Measurements from ENCODE around the gene NID1. TPM values are rescaled to one million over a fixed set of nuclear protein-coding genes. Genes with fewer than 3 reads are reported as not detected.

The NID1 gene
- total RNA-seq, 4 donors from 2014 or later, result 27.8 to 91.8 (median 69.4) TPM

DNA sequence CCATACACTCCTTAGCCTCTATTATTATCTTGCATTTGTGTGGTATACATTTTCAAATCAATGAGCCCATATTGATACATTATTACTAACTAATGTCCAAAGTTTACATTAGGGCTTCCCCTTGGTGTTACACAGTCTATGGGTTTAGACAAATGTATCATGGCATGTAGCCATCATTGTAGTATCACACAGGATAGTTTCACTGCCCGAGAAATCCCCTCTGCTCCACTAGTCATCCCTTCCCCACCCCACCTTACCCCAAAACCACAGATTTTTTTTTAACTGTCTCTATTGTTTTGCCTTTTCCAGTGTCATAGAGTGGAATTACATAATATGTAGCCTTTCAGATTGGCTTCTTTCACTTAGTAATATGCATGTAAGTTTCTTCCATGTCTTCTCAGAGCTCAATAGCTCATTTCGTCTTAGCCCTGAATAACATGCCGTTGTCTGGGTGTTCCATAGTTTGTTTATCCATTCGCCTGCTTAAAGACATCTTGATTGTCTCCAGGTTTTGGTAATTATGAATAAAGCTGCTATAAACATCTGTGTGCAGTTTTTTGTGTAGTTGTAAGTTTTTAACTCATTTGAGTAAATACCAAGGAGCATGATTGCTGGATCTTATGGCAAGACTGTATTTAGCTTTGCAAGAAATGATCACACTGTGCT is 111.8 kb downstream of the NID1 start:
- H3K36me3 ChIP-seq, result no peaks in the 10 kb centered on the region
- H3K9me3 ChIP-seq, result no peaks in the 10 kb centered on the region
- no peaks in the 10 kb centered on the region for H3K4me1 ChIP-seq
- TF ChIP-seq, protein P1, sequence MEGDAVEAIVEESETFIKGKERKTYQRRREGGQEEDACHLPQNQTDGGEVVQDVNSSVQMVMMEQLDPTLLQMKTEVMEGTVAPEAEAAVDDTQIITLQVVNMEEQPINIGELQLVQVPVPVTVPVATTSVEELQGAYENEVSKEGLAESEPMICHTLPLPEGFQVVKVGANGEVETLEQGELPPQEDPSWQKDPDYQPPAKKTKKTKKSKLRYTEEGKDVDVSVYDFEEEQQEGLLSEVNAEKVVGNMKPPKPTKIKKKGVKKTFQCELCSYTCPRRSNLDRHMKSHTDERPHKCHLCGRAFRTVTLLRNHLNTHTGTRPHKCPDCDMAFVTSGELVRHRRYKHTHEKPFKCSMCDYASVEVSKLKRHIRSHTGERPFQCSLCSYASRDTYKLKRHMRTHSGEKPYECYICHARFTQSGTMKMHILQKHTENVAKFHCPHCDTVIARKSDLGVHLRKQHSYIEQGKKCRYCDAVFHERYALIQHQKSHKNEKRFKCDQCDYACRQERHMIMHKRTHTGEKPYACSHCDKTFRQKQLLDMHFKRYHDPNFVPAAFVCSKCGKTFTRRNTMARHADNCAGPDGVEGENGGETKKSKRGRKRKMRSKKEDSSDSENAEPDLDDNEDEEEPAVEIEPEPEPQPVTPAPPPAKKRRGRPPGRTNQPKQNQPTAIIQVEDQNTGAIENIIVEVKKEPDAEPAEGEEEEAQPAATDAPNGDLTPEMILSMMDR (IDR thresholded peaks at IDR 0.05), result no peak
- no peak for TF ChIP-seq POLR2A (IDR thresholded peaks at IDR 0.05)
- 88 to 93% methylated on average over 4 of the region's 4 CpGs for WGBS, 2 donors
- DNase-seq, result no peak
- H3K27ac ChIP-seq, result no peak overlapping the region
- no peaks in the 10 kb centered on the region for H3K27me3 ChIP-seq
- intact Hi-C loops (cut with DNase I), result no loop called here
- H3K4me3 ChIP-seq (replicated peaks in 1 of 3), result no peak overlapping the region

DNA sequence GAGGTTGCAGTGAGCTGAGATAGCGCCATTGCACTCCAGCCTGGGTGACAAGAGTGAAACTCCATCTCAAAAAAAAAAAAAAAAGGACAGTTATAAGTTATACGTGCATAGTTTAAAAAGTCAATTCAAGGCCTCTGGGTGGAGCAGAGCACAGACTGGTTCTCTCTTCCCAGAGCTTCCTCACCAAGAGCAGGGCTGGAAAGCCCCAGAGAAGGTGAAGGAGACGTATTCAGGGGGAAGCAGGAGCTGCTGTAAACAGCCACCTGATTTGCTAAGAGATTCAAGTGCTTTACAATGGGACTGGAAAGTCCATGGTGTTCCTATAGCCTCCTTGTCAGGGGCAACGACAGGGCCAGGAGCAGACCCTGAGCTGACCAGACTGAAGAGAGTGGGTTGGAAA is 113.2 kb downstream of the NID1 start:
- H3K27ac ChIP-seq, result no peak overlapping the region
- no peaks in the 10 kb centered on the region for H3K9me3 ChIP-seq
- 88 to 94% methylated on average over 3 to 4 of the region's 4 CpGs for WGBS, 2 donors
- H3K27me3 ChIP-seq, result no peaks in the 10 kb centered on the region
- H3K4me3 ChIP-seq (replicated peaks in 1 of 3), result no peak overlapping the region
- H3K36me3 ChIP-seq, result no peaks in the 10 kb centered on the region
- TF ChIP-seq, protein P1 (IDR thresholded peaks at IDR 0.05), result no peak
- no peak for TF ChIP-seq POLR2A (IDR thresholded peaks at IDR 0.05)
- no peak for DNase-seq
- H3K4me1 ChIP-seq, result no peaks in the 10 kb centered on the region
- intact Hi-C loops (cut with DNase I), result no loop called here

DNA sequence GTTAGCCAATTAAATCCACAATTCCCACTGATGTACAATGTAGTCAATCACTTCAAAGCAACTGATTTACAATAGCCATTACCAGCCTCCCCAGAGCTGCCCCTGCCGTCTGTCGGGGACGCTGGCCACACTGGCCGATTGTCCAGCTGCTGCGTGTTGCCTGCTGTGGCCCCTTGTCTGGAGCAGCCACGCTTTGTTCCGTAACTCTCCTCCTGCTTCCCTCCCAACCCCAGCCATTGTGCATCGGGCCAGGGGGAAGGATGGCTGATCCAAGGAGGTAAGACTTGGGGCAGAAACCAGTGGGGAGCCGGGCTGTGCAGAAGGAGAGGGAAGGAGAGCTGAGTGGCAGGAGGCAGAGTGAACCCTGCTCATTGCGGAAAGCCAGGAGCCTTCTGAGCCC is 114.6 kb downstream of the NID1 start:
- no peaks in the 10 kb centered on the region for H3K9me3 ChIP-seq
- no peaks in the 10 kb centered on the region for H3K4me1 ChIP-seq
- no peaks in the 10 kb centered on the region for H3K27me3 ChIP-seq
- WGBS, 2 donors, result 93 to 97% methylated on average over 9 to 10 of the region's 10 CpGs
- no peak overlapping the region for H3K4me3 ChIP-seq (replicated peaks in 1 of 3)
- no peak for DNase-seq
- H3K36me3 ChIP-seq, result no peaks in the 10 kb centered on the region
- H3K27ac ChIP-seq, result no peak overlapping the region
- intact Hi-C loops (cut with DNase I), result no loop called here
- TF ChIP-seq, protein P1 (IDR thresholded peaks at IDR 0.05), result no peak
- no peak for TF ChIP-seq POLR2A (IDR thresholded peaks at IDR 0.05)

DNA sequence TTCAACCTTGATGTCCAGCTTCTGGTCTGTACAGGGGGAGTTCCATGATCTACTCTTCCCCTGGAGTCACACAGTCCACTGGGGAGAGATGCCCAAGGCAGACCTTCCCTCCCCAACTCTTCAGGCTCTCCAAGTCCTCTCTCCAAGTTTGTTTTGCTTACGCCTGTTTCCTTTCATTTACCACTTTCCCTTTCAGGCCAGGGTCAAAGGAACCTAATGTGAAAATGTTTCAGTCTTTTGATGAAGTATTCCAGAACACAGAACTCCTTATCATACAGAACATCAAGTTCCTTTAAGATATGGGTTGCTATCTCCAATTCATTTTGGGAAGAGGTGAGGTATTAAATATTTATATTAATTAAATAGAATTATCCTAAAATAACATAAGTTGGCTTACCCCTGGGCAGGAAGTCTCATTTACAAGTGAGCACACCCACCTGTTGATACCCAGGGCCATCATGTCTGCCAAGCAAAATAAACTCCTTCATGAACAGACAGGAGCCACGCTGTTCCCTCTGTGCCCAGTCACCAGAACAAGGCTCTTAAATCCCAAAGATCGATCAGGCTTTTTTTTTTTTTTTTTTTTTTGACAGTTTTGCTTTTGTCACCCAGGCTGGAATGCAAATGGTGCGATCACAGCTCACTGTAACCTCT is 116.0 kb downstream of the NID1 start:
- intact Hi-C loops (cut with DNase I), result no loop called here
- WGBS, 2 donors, result 70 to 73% methylated on average over 4 of the region's 4 CpGs
- H3K4me1 ChIP-seq, result no peaks in the 10 kb centered on the region

DNA sequence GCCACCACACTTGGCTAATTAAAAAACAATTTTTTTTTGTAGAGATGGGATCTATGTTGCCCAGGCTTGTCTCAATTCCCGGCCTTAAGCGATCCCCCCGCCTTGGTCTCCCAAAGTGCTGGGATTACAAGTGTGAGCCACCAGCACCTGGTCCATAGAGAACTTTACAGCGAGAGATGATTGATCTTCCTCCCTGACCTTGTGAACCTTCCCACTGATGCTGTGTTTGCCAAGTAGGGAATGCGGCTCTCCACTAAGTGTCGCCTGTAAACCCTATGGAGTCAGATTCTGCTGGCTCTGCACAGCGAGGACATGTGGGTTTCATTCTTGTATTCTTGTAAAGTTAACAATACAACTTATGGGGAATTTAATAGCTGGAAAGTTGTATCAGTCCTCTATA is 116.9 kb downstream of the NID1 start:
- intact Hi-C loops (cut with DNase I), result no loop called here
- H3K27ac ChIP-seq, result no peak overlapping the region
- no peaks in the 10 kb centered on the region for H3K9me3 ChIP-seq
- H3K27me3 ChIP-seq, result no peaks in the 10 kb centered on the region
- DNase-seq, result no peak
- 91 to 92% methylated on average over 7 of the region's 7 CpGs for WGBS, 2 donors
- no peak overlapping the region for H3K4me3 ChIP-seq (replicated peaks in 1 of 3)
- TF ChIP-seq POLR2A (IDR thresholded peaks at IDR 0.05), result no peak
- TF ChIP-seq, protein P1 (IDR thresholded peaks at IDR 0.05), result no peak
- H3K36me3 ChIP-seq, result no peaks in the 10 kb centered on the region
- no peaks in the 10 kb centered on the region for H3K4me1 ChIP-seq

More for the DNA sequence above, 116.0 kb downstream of the NID1 start:
- no peaks in the 10 kb centered on the region for H3K36me3 ChIP-seq
- no peak overlapping the region for H3K4me3 ChIP-seq (replicated peaks in 1 of 3)
- H3K27me3 ChIP-seq, result no peaks in the 10 kb centered on the region
- TF ChIP-seq, protein P1 (IDR thresholded peaks at IDR 0.05), result no peak
- no peak for TF ChIP-seq POLR2A (IDR thresholded peaks at IDR 0.05)
- DNase-seq, result no peak
- H3K9me3 ChIP-seq, result no peaks in the 10 kb centered on the region
- no peak overlapping the region for H3K27ac ChIP-seq

Data from thyroid gland (tissue), 4 donors.